ENCODE results near the gene SCAI. TPM values are rescaled to one million over a fixed set of nuclear protein-coding genes. Genes with fewer than 3 reads are reported as not detected.
"Not testable (repeated sequence)": the region's sequence is repeated elsewhere in the genome, so short reads cannot be mapped to it uniquely, and the experiment has no call there.

The SCAI gene
- total and polyA plus RNA-seq, 2 experiments from 2014 or later = 13.3 to 35.0 TPM

GRCh38 chr9:125114503-125114902 is 28.8 kb downstream of the SCAI start:
- not testable (repeated sequence) for H3K4me3 ChIP-seq; ATAC-seq; H3K27ac Mint-ChIP-seq; H3K27me3 Mint-ChIP-seq (ENCODE audit: insufficient read depth, low read depth, poor library complexity); H3K27me3 ChIP-seq (ENCODE audit: insufficient read depth); H3K4me2 ChIP-seq; H3K27ac ChIP-seq (ENCODE audit: low read depth); H3K4me1 ChIP-seq (ENCODE audit: insufficient read depth); H3F3A ChIP-seq (replicated peaks; ENCODE audit: low read depth); DNase-seq (ENCODE audit: low spot score); H3K4me3 Mint-ChIP-seq; H3K36me3 ChIP-seq (ENCODE audit: insufficient read depth); H2AFZ ChIP-seq; H4K20me1 ChIP-seq (replicated peaks; ENCODE audit: insufficient read depth); H3K9me2 ChIP-seq (ENCODE audit: insufficient read depth); H3K4me1 Mint-ChIP-seq
- H3K36me3 Mint-ChIP-seq (ENCODE audit: low read depth) = peaks cover 57% of the 10 kb centered on the region
- H3K9me3 Mint-ChIP-seq = peaks cover 44% of the 10 kb centered on the region
- peaks cover 82% of the 10 kb centered on the region for H3K79me2 ChIP-seq (replicated peaks; ENCODE audit: insufficient read depth)

GRCh38 chr9:125110464-125110863 is 32.9 kb downstream of the SCAI start:
- Histone ChIP-seq H3K4me3 (no peak overlapping the region), H3K79me2 (replicated peaks; ENCODE audit: insufficient read depth) (peaks cover 60% of the 10 kb centered on the region), H3K27ac (ENCODE audit: low read depth) (no peak overlapping the region), H3K36me3 (ENCODE audit: insufficient read depth) (peaks cover 3% of the 10 kb centered on the region; the same call in 1 of the 2 replicates), H3F3A (replicated peaks; ENCODE audit: low read depth) (no peaks in the 10 kb centered on the region), H4K20me1 (replicated peaks; ENCODE audit: insufficient read depth) (peaks cover 3% of the 10 kb centered on the region), H3K27me3 (ENCODE audit: insufficient read depth) (no peaks in the 10 kb centered on the region), H3K9me2 (ENCODE audit: insufficient read depth) (0 out of 2 replicates have a peak, but pooled peaks cover 6% of the 10 kb centered on the region), H2AFZ (no peak overlapping the region), H3K4me2 (no peak overlapping the region), H3K4me1 (ENCODE audit: insufficient read depth) (no peaks in the 10 kb centered on the region)
- ATAC-seq (no peak), DNase-seq (ENCODE audit: low spot score) (no peak)
- H3K9me3 Mint-ChIP-seq = peaks cover 56% of the 10 kb centered on the region
- H3K36me3 Mint-ChIP-seq (ENCODE audit: low read depth) = peaks cover 61% of the 10 kb centered on the region; the same call in 2 of the 3 replicates
- no peak overlapping the region for H3K27ac Mint-ChIP-seq
- H3K4me1 Mint-ChIP-seq = no peaks in the 10 kb centered on the region
- TF ChIP-seq JUNB (IDR thresholded peaks at IDR 0.05; ENCODE audit: unreplicated experiment) = no peak
- TF ChIP-seq, protein P1, sequence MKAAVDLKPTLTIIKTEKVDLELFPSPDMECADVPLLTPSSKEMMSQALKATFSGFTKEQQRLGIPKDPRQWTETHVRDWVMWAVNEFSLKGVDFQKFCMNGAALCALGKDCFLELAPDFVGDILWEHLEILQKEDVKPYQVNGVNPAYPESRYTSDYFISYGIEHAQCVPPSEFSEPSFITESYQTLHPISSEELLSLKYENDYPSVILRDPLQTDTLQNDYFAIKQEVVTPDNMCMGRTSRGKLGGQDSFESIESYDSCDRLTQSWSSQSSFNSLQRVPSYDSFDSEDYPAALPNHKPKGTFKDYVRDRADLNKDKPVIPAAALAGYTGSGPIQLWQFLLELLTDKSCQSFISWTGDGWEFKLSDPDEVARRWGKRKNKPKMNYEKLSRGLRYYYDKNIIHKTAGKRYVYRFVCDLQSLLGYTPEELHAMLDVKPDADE (IDR thresholded peaks at IDR 0.05) = no peak
- H3K4me3 Mint-ChIP-seq = no peak overlapping the region
- no peaks in the 10 kb centered on the region for H3K27me3 Mint-ChIP-seq (ENCODE audit: insufficient read depth, low read depth, poor library complexity)

GRCh38 chr9:125108541-125108940 is 34.8 kb downstream of the SCAI start:
- Mint-ChIP-seq H3K36me3 (ENCODE audit: low read depth) (peaks cover 47% of the 10 kb centered on the region; the same call in 2 of the 3 replicates), H3K9me3 (peaks cover 46% of the 10 kb centered on the region)
- DNase-seq (ENCODE audit: low spot score); H3F3A ChIP-seq (replicated peaks; ENCODE audit: low read depth); H3K36me3 ChIP-seq (ENCODE audit: insufficient read depth); H3K27me3 Mint-ChIP-seq (ENCODE audit: insufficient read depth, low read depth, poor library complexity); H2AFZ ChIP-seq; H3K9me2 ChIP-seq (ENCODE audit: insufficient read depth); H3K4me3 ChIP-seq; H3K4me1 ChIP-seq (ENCODE audit: insufficient read depth); ATAC-seq; H3K27ac Mint-ChIP-seq; H3K4me1 Mint-ChIP-seq; H3K27ac ChIP-seq (ENCODE audit: low read depth); H3K4me3 Mint-ChIP-seq; H4K20me1 ChIP-seq (replicated peaks; ENCODE audit: insufficient read depth); H3K27me3 ChIP-seq (ENCODE audit: insufficient read depth); H3K4me2 ChIP-seq: not testable (repeated sequence)
- H3K79me2 ChIP-seq (replicated peaks; ENCODE audit: insufficient read depth) = peaks cover 63% of the 10 kb centered on the region

DNA sequence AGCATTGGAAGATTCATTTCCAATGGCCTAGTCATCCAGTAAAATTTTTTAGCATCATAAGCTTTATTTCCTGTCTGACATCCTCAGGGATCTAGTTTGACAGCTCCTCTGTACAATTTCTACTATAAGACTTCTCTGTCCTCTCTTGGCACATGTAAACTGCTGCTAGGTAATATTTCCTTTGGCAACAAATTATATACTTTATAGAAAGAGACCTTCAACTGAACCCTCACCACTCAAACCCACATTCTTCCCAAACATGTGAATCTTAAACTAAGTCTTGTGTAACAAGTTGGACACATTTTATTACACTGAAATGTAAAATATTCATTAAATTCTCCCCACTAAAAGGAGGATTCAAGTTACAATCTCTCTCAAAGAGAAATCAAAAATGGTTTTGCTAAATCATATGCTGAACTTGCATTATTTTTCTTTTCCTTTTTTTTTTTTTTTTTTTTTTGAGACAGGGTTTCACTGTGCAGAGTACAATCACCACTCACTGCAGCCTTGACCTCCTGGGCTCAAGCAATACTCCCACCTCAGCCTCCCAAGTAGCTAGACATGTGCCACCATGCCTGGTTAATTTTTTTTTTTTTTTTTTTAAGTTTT is 36.9 kb downstream of the SCAI start:
- H3K36me3 ChIP-seq (ENCODE audit: insufficient read depth) = no peaks in the 10 kb centered on the region
- ATAC-seq = no peak
- no peak overlapping the region for H3K4me2 ChIP-seq
- H3K4me1 Mint-ChIP-seq = peaks cover 4% of the 10 kb centered on the region; the same call in 1 of the 3 replicates
- 0 out of 2 replicates have a peak, but pooled peaks cover 6% of the 10 kb centered on the region for H3K9me2 ChIP-seq (ENCODE audit: insufficient read depth)
- H3F3A ChIP-seq (replicated peaks; ENCODE audit: low read depth) = no peaks in the 10 kb centered on the region
- no peak overlapping the region for H3K27ac Mint-ChIP-seq
- H3K27ac ChIP-seq (ENCODE audit: low read depth) = no peak overlapping the region
- no peak overlapping the region for H3K4me3 ChIP-seq
- no peak for DNase-seq (ENCODE audit: low spot score)
- H3K36me3 Mint-ChIP-seq (ENCODE audit: low read depth) = peaks cover 29% of the 10 kb centered on the region; the same call in 2 of the 3 replicates
- no peaks in the 10 kb centered on the region for H3K4me1 ChIP-seq (ENCODE audit: insufficient read depth)
- peaks cover 47% of the 10 kb centered on the region for H3K79me2 ChIP-seq (replicated peaks; ENCODE audit: insufficient read depth)
- H3K27me3 ChIP-seq (ENCODE audit: insufficient read depth) = no peaks in the 10 kb centered on the region
- no peak overlapping the region for H2AFZ ChIP-seq
- H4K20me1 ChIP-seq (replicated peaks; ENCODE audit: insufficient read depth) = peaks cover 9% of the 10 kb centered on the region; the same call in 1 of the 2 replicates
- peaks cover 26% of the 10 kb centered on the region for H3K9me3 Mint-ChIP-seq
- H3K4me3 Mint-ChIP-seq = no peak overlapping the region
- H3K27me3 Mint-ChIP-seq (ENCODE audit: insufficient read depth, low read depth, poor library complexity) = peaks cover 3% of the 10 kb centered on the region
- TF ChIP-seq, protein P2, sequence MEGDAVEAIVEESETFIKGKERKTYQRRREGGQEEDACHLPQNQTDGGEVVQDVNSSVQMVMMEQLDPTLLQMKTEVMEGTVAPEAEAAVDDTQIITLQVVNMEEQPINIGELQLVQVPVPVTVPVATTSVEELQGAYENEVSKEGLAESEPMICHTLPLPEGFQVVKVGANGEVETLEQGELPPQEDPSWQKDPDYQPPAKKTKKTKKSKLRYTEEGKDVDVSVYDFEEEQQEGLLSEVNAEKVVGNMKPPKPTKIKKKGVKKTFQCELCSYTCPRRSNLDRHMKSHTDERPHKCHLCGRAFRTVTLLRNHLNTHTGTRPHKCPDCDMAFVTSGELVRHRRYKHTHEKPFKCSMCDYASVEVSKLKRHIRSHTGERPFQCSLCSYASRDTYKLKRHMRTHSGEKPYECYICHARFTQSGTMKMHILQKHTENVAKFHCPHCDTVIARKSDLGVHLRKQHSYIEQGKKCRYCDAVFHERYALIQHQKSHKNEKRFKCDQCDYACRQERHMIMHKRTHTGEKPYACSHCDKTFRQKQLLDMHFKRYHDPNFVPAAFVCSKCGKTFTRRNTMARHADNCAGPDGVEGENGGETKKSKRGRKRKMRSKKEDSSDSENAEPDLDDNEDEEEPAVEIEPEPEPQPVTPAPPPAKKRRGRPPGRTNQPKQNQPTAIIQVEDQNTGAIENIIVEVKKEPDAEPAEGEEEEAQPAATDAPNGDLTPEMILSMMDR (conservative IDR thresholded peaks at IDR 0.05; ENCODE audit: low read depth in 2 of 2) = no peak
- no peak for TF ChIP-seq NANOG (IDR thresholded peaks at IDR 0.05; ENCODE audit: borderline replicate concordance)
- no peak for TF ChIP-seq EZH2phosphoT487 (IDR thresholded peaks at IDR 0.05; ENCODE audit: unreplicated experiment)
